Activated T-cell treated with anti-CD3 and anti-CD28 coated beads, Interleukin-2, amount 50 U/mL, for 72 hours (primary cell): Measurements from ENCODE around the gene CEP104. TPM values are rescaled to one million over a fixed set of nuclear protein-coding genes. Genes with fewer than 3 reads are reported as not detected.
A peak's percentile ranks its signal among the peaks of the same experiment; 100 is the strongest.

ENCODE experiments used
- ATAC-seq, 2 donors: fragments of 150-1000 bp; cut with Tn5 transposase; replicated peaks in 1 of 2; 2 replicates each; pipeline ENCODE4 v1.10.0; 2021; ENCODE audit warnings: moderate library complexity in 2 of 2, mild to moderate bottlenecking in 1 of 2
- DNase-seq, 2 donors: peaks; one replicate each; pipeline ENCODE4 v3.0.0; 2021 to 2022; ENCODE audit warnings: mixed read lengths in 1 of 2
- H3K27ac Mint-ChIP-seq: one replicate; pipeline ENCODE4 v1.8.0; 2022; ENCODE audit warnings: mild to moderate bottlenecking, moderate library complexity, mixed read lengths
- H3K27me3 Mint-ChIP-seq: one replicate; pipeline ENCODE4 v1.8.0; 2022; ENCODE audit warnings: low read depth, mixed read lengths
- H3K36me3 Mint-ChIP-seq, 2 donors: one replicate each; pipeline ENCODE4 v1.8.0; 2022; ENCODE audit warnings: mixed read lengths in 2 of 2, mild to moderate bottlenecking in 1 of 2; ENCODE audit not compliant: insufficient read depth in 2 of 2
- H3K4me1 Mint-ChIP-seq: one replicate; pipeline ENCODE4 v1.8.0; 2022; ENCODE audit warnings: low read depth, mixed read lengths
- H3K4me3 Mint-ChIP-seq, 2 donors: one replicate each; pipeline ENCODE4 v1.8.0; 2022; ENCODE audit warnings: mild to moderate bottlenecking in 2 of 2, mixed read lengths in 2 of 2, moderate library complexity in 2 of 2
- H3K9me3 Mint-ChIP-seq, 2 donors: one replicate each; pipeline ENCODE4 v1.8.0; 2022; ENCODE audit warnings: mixed read lengths in 2 of 2
- total RNA-seq, 2 donors: library from RNA; stranded (reverse); gene quantifications; one replicate each; pipeline ENCODE4 v1.2.3, GENCODE V29; 2022

The CEP104 gene
- total RNA-seq, 2 donors from 2014 or later, result 37.4 to 48.1 TPM

GRCh38 chr1:3876716-3877115, 19.7 kb upstream of the CEP104 start:
- no peak overlapping the region for H3K4me3 Mint-ChIP-seq
- peaks cover 5 to 20% of the 10 kb centered on the region in 2 donors for H3K36me3 Mint-ChIP-seq
- no peak overlapping the region for H3K27ac Mint-ChIP-seq
- H3K9me3 Mint-ChIP-seq, result no peaks in the 10 kb centered on the region
- no peaks in the 10 kb centered on the region for H3K27me3 Mint-ChIP-seq
- no peak for ATAC-seq
- no peak for DNase-seq
- peaks cover 3% of the 10 kb centered on the region for H3K4me1 Mint-ChIP-seq

DNA sequence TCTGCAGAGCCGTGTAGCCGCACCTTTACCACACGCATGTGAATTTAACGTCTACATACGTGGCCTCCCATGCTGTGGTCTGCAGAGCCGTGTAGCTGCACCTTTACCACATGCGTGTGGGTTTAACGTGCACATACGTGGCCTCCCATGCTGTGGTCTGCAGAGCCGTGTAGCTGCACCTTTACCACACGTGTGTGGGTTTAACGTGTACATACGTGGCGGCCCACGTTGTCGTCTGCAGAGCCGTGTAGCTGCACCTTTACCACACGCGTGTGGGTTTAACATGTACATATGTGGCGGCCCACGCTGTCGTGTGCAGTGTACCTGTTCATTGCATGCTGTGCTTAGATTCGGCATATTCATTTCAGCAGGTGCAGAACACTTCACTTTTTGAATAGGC, 17.7 kb upstream of the CEP104 start:
- Mint-ChIP-seq H3K27ac (no peak overlapping the region), H3K27me3 (no peaks in the 10 kb centered on the region), H3K4me1 (no peaks in the 10 kb centered on the region), H3K9me3 (no peaks in the 10 kb centered on the region), H3K4me3 (no peak overlapping the region), H3K36me3 (peaks cover 5 to 20% of the 10 kb centered on the region in 2 donors)
- ATAC-seq, result no peak
- DNase-seq, result no peak

- Mint-ChIP-seq H3K27ac (no peak overlapping the region), H3K27me3 (no peaks in the 10 kb centered on the region), H3K9me3 (peaks cover 0 to 1% of the 10 kb centered on the region in 2 donors), H3K36me3 (peaks cover 4 to 16% of the 10 kb centered on the region in 2 donors), H3K4me3 (no peak overlapping the region), H3K4me1 (no peaks in the 10 kb centered on the region)
- DNase-seq (no peak), ATAC-seq (no peak)
These were observed 15.5 kb upstream of the CEP104 start for GRCh38 chr1:3872546-3872945.

GRCh38 chr1:3871451-3871805, 14.4 kb upstream of the CEP104 start:
- H3K36me3 Mint-ChIP-seq, result peaks cover 5 to 16% of the 10 kb centered on the region in 2 donors
- no peak for ATAC-seq
- H3K27ac Mint-ChIP-seq, result no peak overlapping the region
- no peaks in the 10 kb centered on the region for H3K4me1 Mint-ChIP-seq
- H3K9me3 Mint-ChIP-seq, result peaks cover 0 to 1% of the 10 kb centered on the region in 2 donors
- H3K4me3 Mint-ChIP-seq, result no peak overlapping the region
- no peak for DNase-seq
- no peaks in the 10 kb centered on the region for H3K27me3 Mint-ChIP-seq

DNA sequence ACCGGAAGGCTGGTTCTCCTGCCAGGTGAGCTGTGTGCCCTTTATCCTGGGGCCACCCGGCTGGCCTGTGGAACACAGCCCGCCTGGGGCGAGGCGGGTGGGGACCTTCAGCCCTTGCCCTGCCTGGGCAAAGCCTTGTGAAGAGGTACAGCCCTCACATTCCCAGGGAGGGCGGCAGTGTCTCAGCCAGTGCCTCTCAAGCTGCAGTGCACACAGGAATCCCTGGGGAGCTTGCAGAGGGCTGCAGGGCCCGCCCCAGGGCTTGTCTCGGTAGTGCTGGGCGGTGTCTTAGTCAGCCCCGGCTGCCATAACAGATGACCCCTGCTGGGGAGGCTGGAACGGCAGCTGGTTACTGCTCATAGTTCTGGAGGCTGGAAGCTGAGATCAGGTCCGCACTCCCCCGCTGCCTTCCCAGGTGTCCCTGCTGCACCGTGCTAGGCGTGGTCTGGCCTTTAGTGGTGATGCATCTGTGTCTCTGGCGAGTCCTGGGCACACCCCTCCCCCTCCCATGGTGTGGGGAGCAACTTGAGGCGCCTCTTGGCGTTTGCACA, 12.8 kb upstream of the CEP104 start:
- Mint-ChIP-seq H3K36me3 (peaks cover 3 to 10% of the 10 kb centered on the region in 2 donors), H3K27ac (no peak overlapping the region)

DNA sequence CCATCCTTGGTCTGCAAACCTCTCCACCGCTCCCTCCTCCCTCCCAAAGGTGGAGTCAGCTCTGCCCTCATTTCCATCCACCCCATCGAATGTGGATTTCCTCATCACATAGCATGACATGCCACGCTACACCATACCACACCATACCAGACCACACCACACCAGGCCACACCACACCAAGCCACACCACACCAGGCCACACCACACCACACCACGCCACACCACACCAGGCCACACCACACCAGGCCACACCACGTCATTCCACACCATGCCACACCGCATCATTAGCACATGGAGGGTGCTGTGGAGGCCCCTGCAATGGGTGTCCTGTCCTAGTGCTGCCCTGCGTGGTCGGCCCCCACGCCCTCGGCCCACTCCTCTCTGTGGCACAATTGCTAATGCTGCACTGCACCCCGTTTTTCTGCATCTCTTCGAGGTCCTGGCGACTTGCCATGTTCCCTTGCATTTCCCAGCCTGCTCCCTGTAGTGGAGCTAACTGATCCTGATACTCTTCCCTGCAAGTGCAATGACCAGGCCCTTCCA, 11.5 kb upstream of the CEP104 start:
- peaks cover 3 to 10% of the 10 kb centered on the region in 2 donors for H3K36me3 Mint-ChIP-seq
- no peak for ATAC-seq
- H3K27ac Mint-ChIP-seq, result no peak overlapping the region

More for the DNA sequence above, 12.8 kb upstream of the CEP104 start:
- DNase-seq, result no peak
- Mint-ChIP-seq H3K9me3 (peaks cover 0 to 1% of the 10 kb centered on the region in 2 donors), H3K4me1 (no peaks in the 10 kb centered on the region), H3K4me3 (no peak overlapping the region), H3K27me3 (no peaks in the 10 kb centered on the region)
- no peak for ATAC-seq

GRCh38 chr1:3865606-3866160, 8.7 kb upstream of the CEP104 start:
- peaks cover 3 to 8% of the 10 kb centered on the region in 2 donors for H3K36me3 Mint-ChIP-seq
- H3K27ac Mint-ChIP-seq, result no peak overlapping the region
- H3K9me3 Mint-ChIP-seq, result peaks cover 0 to 1% of the 10 kb centered on the region in 2 donors
- H3K27me3 Mint-ChIP-seq, result no peaks in the 10 kb centered on the region
- ATAC-seq (no peak), DNase-seq (no peak)
- no peak overlapping the region for H3K4me3 Mint-ChIP-seq
- H3K4me1 Mint-ChIP-seq, result no peaks in the 10 kb centered on the region

More for the DNA sequence above, 11.5 kb upstream of the CEP104 start:
- H3K4me1 Mint-ChIP-seq, result no peaks in the 10 kb centered on the region
- no peak for DNase-seq
- H3K27me3 Mint-ChIP-seq, result no peaks in the 10 kb centered on the region
- H3K4me3 Mint-ChIP-seq, result no peak overlapping the region
- H3K9me3 Mint-ChIP-seq, result peaks cover 0 to 1% of the 10 kb centered on the region in 2 donors

- no peak overlapping the region for H3K4me3 Mint-ChIP-seq
- DNase-seq (no peak), ATAC-seq (no peak)
- H3K9me3 Mint-ChIP-seq, result peaks cover 0 to 1% of the 10 kb centered on the region in 2 donors
- H3K27me3 Mint-ChIP-seq, result no peaks in the 10 kb centered on the region
- H3K36me3 Mint-ChIP-seq, result peaks cover 3 to 8% of the 10 kb centered on the region in 2 donors
- H3K4me1 Mint-ChIP-seq, result no peaks in the 10 kb centered on the region
- H3K27ac Mint-ChIP-seq, result peak overlapping the region; percentile 60
These were observed 7.9 kb upstream of the CEP104 start for GRCh38 chr1:3864884-3865283.

DNA sequence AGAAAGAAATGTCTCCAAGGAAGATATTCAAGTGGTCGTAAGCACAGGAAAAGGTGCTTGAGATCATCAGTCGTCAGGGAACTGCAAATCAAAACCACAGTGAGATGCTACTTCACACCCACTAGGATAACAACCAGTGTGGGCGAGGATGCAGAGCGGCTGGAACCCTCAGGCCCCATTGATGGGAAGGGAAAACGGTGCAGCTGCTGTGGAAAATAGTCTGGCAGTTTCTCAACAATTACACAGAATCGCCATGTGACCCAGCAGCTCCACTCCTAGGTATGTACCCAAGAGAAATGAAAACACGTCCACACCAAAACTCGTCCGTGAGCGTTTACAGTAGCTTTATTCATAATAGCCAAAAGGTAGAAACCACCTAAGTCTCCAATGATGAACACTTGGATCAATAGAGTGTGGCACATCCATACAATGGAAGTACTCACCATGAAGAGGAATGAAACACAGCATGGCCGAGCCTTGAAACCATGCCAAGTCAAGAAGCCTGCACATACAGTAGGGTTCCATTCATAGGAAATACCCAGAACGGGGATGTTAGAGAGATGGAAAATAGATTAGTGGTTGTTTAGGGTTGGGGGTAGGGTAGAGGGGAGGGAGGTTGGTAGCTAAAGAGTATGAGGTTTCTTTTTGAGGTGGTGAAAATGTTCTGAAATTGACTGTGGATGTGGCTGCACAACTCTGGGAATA, 6.4 kb upstream of the CEP104 start:
- H3K27ac Mint-ChIP-seq, result no peak overlapping the region
- no peaks in the 10 kb centered on the region for H3K27me3 Mint-ChIP-seq
- ATAC-seq (no peak), DNase-seq (no peak)
- peaks cover 0 to under 1% of the 10 kb centered on the region in 2 donors for H3K9me3 Mint-ChIP-seq
- peaks cover 9% of the 10 kb centered on the region for H3K4me1 Mint-ChIP-seq
- no peak overlapping the region for H3K4me3 Mint-ChIP-seq
- H3K36me3 Mint-ChIP-seq, result peaks cover 1 to 2% of the 10 kb centered on the region in 2 donors

GRCh38 chr1:3858231-3858981, 1.4 kb upstream of the CEP104 start:
- peak overlapping the region; percentile 95 to 97 for H3K4me3 Mint-ChIP-seq
- H3K27me3 Mint-ChIP-seq, result no peaks in the 10 kb centered on the region
- H3K27ac Mint-ChIP-seq, result no peak overlapping the region
- H3K36me3 Mint-ChIP-seq, result no peaks in the 10 kb centered on the region
- peaks cover 33% of the 10 kb centered on the region for H3K4me1 Mint-ChIP-seq
- H3K9me3 Mint-ChIP-seq, result no peaks in the 10 kb centered on the region
- ATAC-seq (no peak), DNase-seq (peak in 1 of 2 donors; percentile 9)

GRCh38 chr1:3857791-3858129, 749 bp upstream of the CEP104 start:
- no peaks in the 10 kb centered on the region for H3K27me3 Mint-ChIP-seq
- H3K36me3 Mint-ChIP-seq, result no peaks in the 10 kb centered on the region
- H3K4me3 Mint-ChIP-seq, result peak overlapping the region; percentile 95 to 97
- ATAC-seq (no peak), DNase-seq (no peak)
- no peak overlapping the region for H3K27ac Mint-ChIP-seq
- peaks cover 35% of the 10 kb centered on the region for H3K4me1 Mint-ChIP-seq
- no peaks in the 10 kb centered on the region for H3K9me3 Mint-ChIP-seq

GRCh38 chr1:3852711-3853485, 4.1 kb downstream of the CEP104 start:
- DNase-seq (no peak), ATAC-seq (no peak)
- Mint-ChIP-seq H3K4me3 (peak overlapping the region in 1 of 2 donors; percentile 17), H3K4me1 (peaks cover 25% of the 10 kb centered on the region), H3K27me3 (no peaks in the 10 kb centered on the region), H3K36me3 (peaks cover 0 to 3% of the 10 kb centered on the region in 2 donors), H3K27ac (no peak overlapping the region), H3K9me3 (no peaks in the 10 kb centered on the region)
